Measurements from ENCODE around the gene DOCK6.
"Not testable (repeated sequence)": the region's sequence is repeated elsewhere in the genome, so short reads cannot be mapped to it uniquely, and the experiment has no call there.

Gene DOCK6

DNA sequence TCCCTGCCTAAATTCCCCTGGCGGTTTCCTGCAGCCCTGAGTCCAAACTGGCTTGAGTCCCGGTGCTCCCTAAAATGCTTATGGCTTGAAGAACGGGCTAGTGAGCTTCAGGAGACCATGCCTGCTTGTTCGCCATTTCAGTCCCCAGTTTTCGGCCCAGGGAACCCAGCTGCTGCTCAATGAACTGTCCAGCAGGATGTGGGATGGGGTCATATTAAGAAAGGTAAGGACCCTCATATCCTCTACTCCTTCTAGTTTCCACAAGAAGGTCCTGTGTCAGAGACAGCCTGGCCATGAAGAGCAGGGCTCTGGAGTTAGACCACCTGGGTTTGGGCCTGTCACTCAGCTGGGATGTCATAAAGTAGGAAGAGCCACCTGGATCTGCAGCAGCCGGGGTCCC lies 89.7 kb downstream of the DOCK6 start:
- no peak for DNase-seq (ENCODE audit: low spot score)

GRCh38 chr19:11171144-11171543 lies 91.2 kb downstream of the DOCK6 start:
- DNase-seq (ENCODE audit: low spot score), result no peak

DNA sequence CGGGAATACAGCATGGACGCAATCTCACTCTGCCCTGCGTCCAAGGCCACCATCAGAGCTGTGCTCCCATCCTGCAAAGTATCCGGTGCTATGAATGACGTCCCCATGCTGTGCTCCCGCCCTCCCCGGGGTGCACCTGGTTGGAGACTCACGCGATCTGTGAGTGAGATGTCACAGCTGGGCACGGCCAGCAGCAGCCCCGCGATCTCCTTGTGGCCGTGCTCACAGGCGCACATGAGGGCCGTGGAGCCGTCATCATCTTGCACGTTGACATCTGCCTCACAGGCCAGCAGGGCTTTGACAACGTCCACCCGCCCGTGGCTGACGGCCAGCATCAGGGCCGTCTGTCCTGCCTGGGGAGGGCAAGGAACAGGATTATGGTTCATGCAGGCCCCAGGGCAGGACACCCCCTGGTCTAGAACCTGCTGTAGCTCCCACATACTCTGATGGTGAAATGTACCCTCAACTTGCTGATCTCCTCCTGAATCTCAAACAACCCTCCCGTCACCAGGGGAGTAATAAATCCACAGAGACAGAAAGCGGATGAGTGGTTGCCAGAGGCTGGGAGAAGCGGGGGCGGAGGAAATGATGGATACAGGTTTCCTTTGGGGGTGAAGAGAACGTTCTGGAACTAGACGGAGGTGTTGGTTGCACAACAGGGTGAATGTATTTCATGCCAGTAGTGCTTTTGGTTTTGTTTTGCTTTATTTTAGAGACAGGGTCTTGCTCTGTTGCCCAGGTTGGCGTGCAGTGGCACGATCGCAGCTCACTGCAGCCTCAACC lies 92.2 kb downstream of the DOCK6 start:
- no peak for DNase-seq (ENCODE audit: low spot score)

DNA sequence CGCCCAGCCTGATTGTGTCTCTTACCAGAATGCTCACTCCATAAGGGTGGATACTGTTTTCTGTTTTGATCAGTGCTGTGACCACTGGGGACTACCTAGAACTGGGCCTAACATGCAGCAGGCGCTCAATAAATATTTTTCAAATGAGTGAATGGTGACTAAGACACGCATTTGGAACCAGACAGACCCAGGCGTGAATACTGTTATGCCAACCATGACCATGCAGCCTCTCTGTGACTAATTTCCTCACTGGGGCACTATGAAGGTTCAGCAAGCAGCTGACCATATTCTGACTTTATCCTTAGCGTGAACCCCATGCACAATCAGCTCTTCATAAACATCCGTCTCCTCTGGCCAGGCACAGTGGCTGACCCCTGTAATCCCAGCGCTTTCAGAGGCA lies 93.8 kb downstream of the DOCK6 start:
- DNase-seq (ENCODE audit: low spot score), result no peak

GRCh38 chr19:11166281-11167142 lies 95.8 kb downstream of the DOCK6 start:
- peak; percentile 69 for DNase-seq (ENCODE audit: low spot score)

- no peak for DNase-seq (ENCODE audit: low spot score)
Observed at GRCh38 chr19:11165486-11166030, 96.8 kb downstream of the DOCK6 start.

DNA sequence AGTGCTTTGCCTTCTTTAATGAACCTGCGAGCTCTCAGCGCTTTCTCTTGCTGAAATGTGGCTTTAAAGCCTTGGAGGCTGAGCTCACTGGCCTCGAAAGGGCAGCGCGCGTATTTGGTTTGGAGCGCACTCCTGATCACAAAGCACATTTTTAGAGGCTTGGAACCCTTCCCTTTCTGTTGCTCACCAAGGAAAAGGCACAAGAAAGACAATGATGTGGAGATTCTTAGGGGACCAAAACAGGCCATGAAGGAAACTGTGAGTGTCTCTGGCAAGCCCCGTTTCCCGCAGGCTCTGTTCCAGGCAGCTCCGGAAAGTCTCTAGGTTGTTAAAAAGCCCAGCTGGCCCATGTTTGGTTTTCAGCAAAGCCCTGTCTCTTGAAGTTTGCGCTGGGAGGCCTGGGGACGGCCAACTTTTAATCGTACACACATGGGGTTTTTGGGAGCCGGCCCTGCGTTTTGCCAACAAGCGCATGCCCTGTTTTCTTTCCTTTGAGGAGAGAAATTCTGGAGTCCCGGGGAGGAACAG lies 97.4 kb downstream of the DOCK6 start:
- peak; percentile 91 for DNase-seq (ENCODE audit: low spot score)

GRCh38 chr19:11164296-11164695 lies 98.0 kb downstream of the DOCK6 start:
- no peak for DNase-seq (ENCODE audit: low spot score)

DNA sequence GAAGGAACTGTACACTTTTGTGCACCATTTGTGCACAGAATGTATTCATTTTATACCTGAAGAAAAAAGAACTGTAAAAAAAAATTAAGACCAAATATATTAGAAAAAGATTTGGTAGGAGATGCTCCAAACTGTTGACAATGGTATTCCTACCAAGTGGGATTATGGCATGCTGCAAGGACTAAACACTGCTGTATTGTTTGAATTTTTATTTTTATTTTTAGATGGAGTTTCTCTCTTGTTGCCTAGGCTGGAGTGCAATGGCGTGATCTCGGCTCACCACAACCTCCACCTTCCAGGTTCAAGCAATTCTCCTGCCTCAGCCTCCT lies 101.9 kb downstream of the DOCK6 start:
- not testable (repeated sequence) for DNase-seq (ENCODE audit: low spot score)

- no peak for DNase-seq (ENCODE audit: low spot score)
Observed at GRCh38 chr19:11159598-11160439, 102.5 kb downstream of the DOCK6 start.

- DNase-seq (ENCODE audit: low spot score), result peak; percentile 96
Observed at GRCh38 chr19:11155373-11156120, 106.8 kb downstream of the DOCK6 start, which contains the start of gene SPC24. Gene SPC24 (minus strand): TSS chr19:11155782. CDS start chr19:11155776, 6 bp downstream.

GRCh38 chr19:11154683-11155047 lies 107.7 kb downstream of the DOCK6 start:
- DNase-seq (ENCODE audit: low spot score), result no peak

DNA sequence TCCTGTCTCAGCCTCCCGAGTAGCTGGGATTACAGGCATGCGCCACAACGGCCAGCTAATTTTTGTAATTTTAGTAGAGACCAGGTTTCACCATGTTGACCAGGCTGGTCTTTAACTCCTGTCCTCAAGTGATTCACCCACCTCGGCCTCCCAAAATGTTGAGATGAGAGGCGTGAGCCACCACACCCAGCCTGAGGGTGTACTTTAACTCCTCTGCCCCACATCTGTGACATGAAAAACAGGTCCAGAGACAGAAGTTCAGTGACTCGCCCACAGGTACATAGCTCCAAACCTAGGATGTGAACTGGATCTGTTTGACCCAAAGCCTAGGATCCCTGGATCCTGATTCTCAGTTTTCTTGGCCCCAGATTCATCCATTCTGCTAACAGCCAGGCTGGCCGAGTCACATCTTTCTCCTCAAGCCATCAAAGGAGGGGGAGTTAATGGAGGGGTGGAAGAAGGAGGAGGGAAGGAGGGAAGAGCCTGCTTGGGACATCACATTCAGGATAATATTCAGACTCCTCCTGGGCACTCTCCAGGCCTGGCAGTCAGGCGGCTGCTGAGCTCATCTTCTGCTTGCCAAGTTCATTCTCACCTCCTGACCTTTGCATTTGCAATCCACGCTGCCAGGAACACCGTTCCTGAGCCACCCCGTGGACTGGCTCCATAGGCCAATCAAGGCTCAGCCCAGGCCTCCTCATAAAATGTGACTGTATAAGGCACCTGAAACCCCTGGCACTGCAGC lies 109.8 kb downstream of the DOCK6 start:
- DNase-seq (ENCODE audit: low spot score), result no peak

GRCh38 chr19:11151181-11151580 lies 111.1 kb downstream of the DOCK6 start:
- DNase-seq (ENCODE audit: low spot score), result no peak
